ENCODE results near the gene TNNI2. TPM values are rescaled to one million over a fixed set of nuclear protein-coding genes. Genes with fewer than 3 reads are reported as not detected.

The TNNI2 gene
- polyA plus RNA-seq, 1 donor from 2014 or later = not detected

DNA sequence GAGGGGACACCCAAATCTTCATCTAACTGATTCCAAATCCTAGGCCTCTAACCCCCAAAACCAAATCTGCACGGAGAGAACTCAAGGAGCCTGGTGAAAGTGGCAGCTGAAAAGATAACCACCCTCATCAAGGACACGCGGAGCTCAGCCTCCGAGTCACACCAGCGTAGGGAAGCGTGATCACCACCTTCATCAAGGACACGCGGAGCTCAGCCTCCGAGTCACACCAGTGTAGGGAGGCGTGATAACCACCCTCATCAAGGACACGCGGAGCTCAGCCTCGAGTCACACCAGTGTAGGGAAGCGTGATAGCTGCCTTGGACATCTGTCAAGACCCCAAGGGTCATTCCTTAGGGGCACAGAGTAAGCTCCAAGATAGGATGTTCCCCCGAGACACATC, 33.3 kb upstream of the TNNI2 start:
- Histone ChIP-seq H3K27ac (ENCODE audit: low read length) (no peak overlapping the region), H3K4me3 (ENCODE audit: low read length) (no peak overlapping the region), H3F3A (ENCODE audit: insufficient read depth, low read length, poor library complexity, severe bottlenecking) (no peaks in the 10 kb centered on the region), H4K20me1 (ENCODE audit: insufficient read depth) (no peaks in the 10 kb centered on the region), H3K36me3 (ENCODE audit: insufficient read depth, low read length) (no peaks in the 10 kb centered on the region), H3K9me2 (ENCODE audit: insufficient read depth, low read length) (no peaks in the 10 kb centered on the region), H3K9me3 (ENCODE audit: low read length) (no peaks in the 10 kb centered on the region), H3K9ac (ENCODE audit: low read length) (no peak overlapping the region), H3K79me2 (replicated peaks; ENCODE audit: insufficient read depth, low read length) (no peaks in the 10 kb centered on the region), H2AFZ (ENCODE audit: low read depth, low read length) (no peak overlapping the region), H3K4me2 (ENCODE audit: low read length) (no peak overlapping the region), H3K27me3 (ENCODE audit: insufficient read depth, low read depth, low read length) (no peaks in the 10 kb centered on the region)
- no peak for TF ChIP-seq EP300 (conservative IDR thresholded peaks at IDR 0.05; ENCODE audit: poor library complexity, severe bottlenecking)
- no peak for TF ChIP-seq SMC3 (conservative IDR thresholded peaks at IDR 0.05; ENCODE audit: poor library complexity)
- TF ChIP-seq, protein P1, sequence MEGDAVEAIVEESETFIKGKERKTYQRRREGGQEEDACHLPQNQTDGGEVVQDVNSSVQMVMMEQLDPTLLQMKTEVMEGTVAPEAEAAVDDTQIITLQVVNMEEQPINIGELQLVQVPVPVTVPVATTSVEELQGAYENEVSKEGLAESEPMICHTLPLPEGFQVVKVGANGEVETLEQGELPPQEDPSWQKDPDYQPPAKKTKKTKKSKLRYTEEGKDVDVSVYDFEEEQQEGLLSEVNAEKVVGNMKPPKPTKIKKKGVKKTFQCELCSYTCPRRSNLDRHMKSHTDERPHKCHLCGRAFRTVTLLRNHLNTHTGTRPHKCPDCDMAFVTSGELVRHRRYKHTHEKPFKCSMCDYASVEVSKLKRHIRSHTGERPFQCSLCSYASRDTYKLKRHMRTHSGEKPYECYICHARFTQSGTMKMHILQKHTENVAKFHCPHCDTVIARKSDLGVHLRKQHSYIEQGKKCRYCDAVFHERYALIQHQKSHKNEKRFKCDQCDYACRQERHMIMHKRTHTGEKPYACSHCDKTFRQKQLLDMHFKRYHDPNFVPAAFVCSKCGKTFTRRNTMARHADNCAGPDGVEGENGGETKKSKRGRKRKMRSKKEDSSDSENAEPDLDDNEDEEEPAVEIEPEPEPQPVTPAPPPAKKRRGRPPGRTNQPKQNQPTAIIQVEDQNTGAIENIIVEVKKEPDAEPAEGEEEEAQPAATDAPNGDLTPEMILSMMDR (IDR thresholded peaks at IDR 0.05; ENCODE audit: poor library complexity, severe bottlenecking) = no peak
- TF ChIP-seq TAF1 (IDR thresholded peaks at IDR 0.05; ENCODE audit: low read depth) = no peak
- no peak for TF ChIP-seq RAD21 (conservative IDR thresholded peaks at IDR 0.05)
- TF ChIP-seq POLR2AphosphoS5 (IDR thresholded peaks at IDR 0.05) = no peak
- TF ChIP-seq EZH2 (IDR thresholded peaks at IDR 0.05; ENCODE audit: borderline replicate concordance, insufficient read depth, low read length, poor library complexity, severe bottlenecking) = no peak
- no peak for TF ChIP-seq MXI1 (conservative IDR thresholded peaks at IDR 0.05; ENCODE audit: poor library complexity, severe bottlenecking)
- no peak for TF ChIP-seq REST (IDR thresholded peaks at IDR 0.05; ENCODE audit: borderline replicate concordance)

GRCh38 chr11:1807264-1807995, 31.4 kb upstream of the TNNI2 start:
- Histone ChIP-seq H3K9me2 (ENCODE audit: insufficient read depth, low read length) (no peaks in the 10 kb centered on the region), H3K9ac (ENCODE audit: low read length) (no peak overlapping the region), H3K4me3 (ENCODE audit: low read length) (no peak overlapping the region), H2AFZ (ENCODE audit: low read depth, low read length) (no peak overlapping the region), H3K27ac (ENCODE audit: low read length) (no peak overlapping the region), H3F3A (ENCODE audit: insufficient read depth, low read length, poor library complexity, severe bottlenecking) (no peaks in the 10 kb centered on the region), H3K36me3 (ENCODE audit: insufficient read depth, low read length) (no peaks in the 10 kb centered on the region), H3K9me3 (ENCODE audit: low read length) (peaks cover 3% of the 10 kb centered on the region), H3K27me3 (ENCODE audit: insufficient read depth, low read depth, low read length) (no peaks in the 10 kb centered on the region), H3K79me2 (replicated peaks; ENCODE audit: insufficient read depth, low read length) (no peaks in the 10 kb centered on the region), H4K20me1 (ENCODE audit: insufficient read depth) (no peaks in the 10 kb centered on the region), H3K4me2 (ENCODE audit: low read length) (no peak overlapping the region)
- TF ChIP-seq EP300 (conservative IDR thresholded peaks at IDR 0.05; ENCODE audit: poor library complexity, severe bottlenecking) (no peak), EZH2 (IDR thresholded peaks at IDR 0.05; ENCODE audit: borderline replicate concordance, insufficient read depth, low read length, poor library complexity, severe bottlenecking) (no peak), TAF1 (IDR thresholded peaks at IDR 0.05; ENCODE audit: low read depth) (no peak), REST (IDR thresholded peaks at IDR 0.05; ENCODE audit: borderline replicate concordance) (no peak), MXI1 (conservative IDR thresholded peaks at IDR 0.05; ENCODE audit: poor library complexity, severe bottlenecking) (no peak), POLR2AphosphoS5 (IDR thresholded peaks at IDR 0.05) (no peak), SMC3 (conservative IDR thresholded peaks at IDR 0.05; ENCODE audit: poor library complexity) (no peak), RAD21 (conservative IDR thresholded peaks at IDR 0.05) (no peak)
- TF ChIP-seq, protein P1 (IDR thresholded peaks at IDR 0.05; ENCODE audit: poor library complexity, severe bottlenecking) = no peak
